Kidney (tissue), 14 donors: Measurements from ENCODE around the gene C5orf15. TPM values are rescaled to one million over a fixed set of nuclear protein-coding genes. Genes with fewer than 3 reads are reported as not detected.
A peak's percentile ranks its signal among the peaks of the same experiment; 100 is the strongest.

ENCODE experiments used
- DNase-seq, 5 donors: peaks; one replicate each; pipeline ENCODE4 v3.0.0-alpha.2; 2013 to 2020
- FAIRE-seq: peaks from 2 replicates; lab custom pipeline; 2012; peaks lifted over from hg19 to GRCh38; lab: Jason Lieb, UNC
- H3K27ac ChIP-seq, 2 donors: one replicate each; pipeline ENCODE4 v1.7.0; 2013; ENCODE audit warnings: low read depth in 2 of 2, low read length in 2 of 2, inconsistent platforms in 1 of 2
- H3K27me3 ChIP-seq: one replicate; pipeline ENCODE4 v1.7.1; 2013; ENCODE audit warnings: low read length, inconsistent platforms; ENCODE audit not compliant: control insufficient read depth, insufficient read depth
- H3K36me3 ChIP-seq, 3 donors: one replicate each; pipeline versions ENCODE4 v1.7.0 to v1.7.1; 2013; ENCODE audit warnings: low read length in 3 of 3, control low read depth in 1 of 3, inconsistent platforms in 1 of 3; ENCODE audit not compliant: insufficient read depth in 3 of 3, control insufficient read depth in 2 of 3
- H3K4me1 ChIP-seq, 3 donors: one replicate each; pipeline versions ENCODE4 v1.7.0 to v1.7.1; 2013; ENCODE audit warnings: low read length in 3 of 3, inconsistent platforms in 1 of 3, low read depth in 1 of 3; ENCODE audit not compliant: control insufficient read depth in 2 of 3, insufficient read depth in 2 of 3
- H3K4me3 ChIP-seq, 3 donors: one replicate each; pipeline versions ENCODE4 v1.7.0 to v1.8.1; 2013; ENCODE audit warnings: low read length in 3 of 3, control low read depth in 1 of 3, inconsistent platforms in 1 of 3
- H3K9ac ChIP-seq, 3 donors: one replicate each; pipeline versions ENCODE4 v1.7.0 to v1.7.1; 2013; ENCODE audit warnings: low read length in 3 of 3, control low read depth in 1 of 3, inconsistent platforms in 1 of 3
- H3K9me3 ChIP-seq, 3 donors: one replicate each; pipeline versions ENCODE4 v1.7.0 to v1.7.1; 2013; ENCODE audit warnings: low read length in 3 of 3, control low read depth in 1 of 3, inconsistent platforms in 1 of 3; ENCODE audit not compliant: control insufficient read depth in 2 of 3, insufficient read depth in 1 of 3
- intact Hi-C: fragments of 100-400 bp; cut with DNase I; formaldehyde crosslinking; loops from one replicate; pipeline ENCODE4 v1.11.1; 2022
- polyA plus RNA-seq: library from polyadenylated mRNA; stranded (reverse); fragments of 350-450 nt; fragmentation: Illumina TruSeq; extraction: RNeasy Lipid Tissue Mini Kit (QIAGEN cat#74804); gene quantifications from one replicate; pipeline ENCODE4 v1.2.3, GENCODE V29; 2014; ENCODE audit warnings: low read depth, low replicate concordance; ENCODE audit not compliant: insufficient read depth
- total RNA-seq: library from RNA; stranded (reverse); fragmentation: NEBNext Ultra II Directional; extraction: Animal tissue kit (Norgen Biotek cat#: 25700); gene quantifications from one replicate; pipeline ENCODE4 v1.2.1, GENCODE V29; 2021
- TF ChIP-seq, protein P1 (sequence below): IDR thresholded peaks from 3 replicates; pipeline ENCODE4 v1.5.1; 2012; ENCODE audit warnings: mild to moderate bottlenecking, moderate library complexity, borderline replicate concordance; ENCODE audit not compliant: insufficient read depth; ENCODE audit errors: extremely low read depth
- donor health status: control.
- donor health status: control.
- donor health status: control.
- donor health status: control.
- donor health status: control.
- donor health status: DM: yes; HTN: yes; CAD: no.
- donor health status: Normal renal cell carcinoma (clear cell type).

The C5orf15 gene
- total and polyA plus RNA-seq, 2 donors from 2014 or later = 43.9 to 54.4 TPM

DNA sequence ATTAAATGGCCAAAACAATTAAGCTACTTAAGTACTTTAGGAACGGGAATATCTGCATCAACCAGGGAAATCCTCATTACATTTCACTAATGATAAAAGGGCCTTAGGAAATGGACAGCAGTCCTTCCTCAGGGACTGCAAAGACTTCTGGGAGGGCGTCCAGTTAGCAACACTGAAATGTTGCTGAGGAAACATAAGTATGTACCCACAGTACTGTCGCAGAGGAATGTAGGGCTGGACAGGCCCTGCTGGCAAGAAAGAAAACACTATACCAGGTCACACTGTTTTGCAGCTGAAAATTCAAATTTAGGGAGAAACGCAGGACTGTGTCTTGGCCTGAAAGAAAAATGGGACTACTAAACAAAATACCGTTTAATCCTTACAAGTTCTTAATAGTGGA, 1.3 kb downstream of the C5orf15 start:
- H3K9me3 ChIP-seq = no peaks in the 10 kb centered on the region
- FAIRE-seq = no peak
- DNase-seq = no peak
- H3K27me3 ChIP-seq = no peaks in the 10 kb centered on the region
- TF ChIP-seq, protein P1, sequence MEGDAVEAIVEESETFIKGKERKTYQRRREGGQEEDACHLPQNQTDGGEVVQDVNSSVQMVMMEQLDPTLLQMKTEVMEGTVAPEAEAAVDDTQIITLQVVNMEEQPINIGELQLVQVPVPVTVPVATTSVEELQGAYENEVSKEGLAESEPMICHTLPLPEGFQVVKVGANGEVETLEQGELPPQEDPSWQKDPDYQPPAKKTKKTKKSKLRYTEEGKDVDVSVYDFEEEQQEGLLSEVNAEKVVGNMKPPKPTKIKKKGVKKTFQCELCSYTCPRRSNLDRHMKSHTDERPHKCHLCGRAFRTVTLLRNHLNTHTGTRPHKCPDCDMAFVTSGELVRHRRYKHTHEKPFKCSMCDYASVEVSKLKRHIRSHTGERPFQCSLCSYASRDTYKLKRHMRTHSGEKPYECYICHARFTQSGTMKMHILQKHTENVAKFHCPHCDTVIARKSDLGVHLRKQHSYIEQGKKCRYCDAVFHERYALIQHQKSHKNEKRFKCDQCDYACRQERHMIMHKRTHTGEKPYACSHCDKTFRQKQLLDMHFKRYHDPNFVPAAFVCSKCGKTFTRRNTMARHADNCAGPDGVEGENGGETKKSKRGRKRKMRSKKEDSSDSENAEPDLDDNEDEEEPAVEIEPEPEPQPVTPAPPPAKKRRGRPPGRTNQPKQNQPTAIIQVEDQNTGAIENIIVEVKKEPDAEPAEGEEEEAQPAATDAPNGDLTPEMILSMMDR = no peak
- H3K9ac ChIP-seq = peak overlapping the region in 1 of 3 donors; percentile 93
- peaks cover 0 to 22% (median 7%) of the 10 kb centered on the region in 3 donors for H3K4me1 ChIP-seq
- H3K4me3 ChIP-seq = peak overlapping the region in 2 of 3 donors; percentile 94 to 98
- peaks cover 0 to 4% (median 0%) of the 10 kb centered on the region in 3 donors for H3K36me3 ChIP-seq
- peak overlapping the region; percentile 87 to 98 for H3K27ac ChIP-seq
- intact Hi-C loops = no loop called here

DNA sequence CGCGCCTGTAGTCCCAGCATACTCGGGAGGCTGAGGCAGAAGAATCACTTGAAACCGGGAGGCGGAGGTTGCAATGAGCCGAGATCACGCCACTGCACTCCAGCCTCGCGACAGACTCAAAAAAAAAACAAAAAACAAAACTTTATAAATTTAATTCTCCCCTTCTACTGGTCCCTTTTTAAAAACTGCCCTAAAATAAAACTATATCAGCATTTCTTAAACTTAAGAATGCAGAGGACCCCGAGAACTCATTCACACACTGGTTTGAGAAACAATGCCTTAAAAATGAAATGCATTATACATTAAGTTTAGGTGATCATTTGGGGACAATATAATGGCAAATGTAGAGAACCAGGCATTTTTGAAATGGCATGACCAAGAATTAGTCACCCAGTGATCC, 2.3 kb downstream of the C5orf15 start:
- Histone ChIP-seq H3K4me1 (peaks cover 0 to 22% (median 7%) of the 10 kb centered on the region in 3 donors), H3K9me3 (no peaks in the 10 kb centered on the region), H3K4me3 (no peak overlapping the region), H3K27me3 (no peaks in the 10 kb centered on the region), H3K27ac (no peak overlapping the region), H3K36me3 (no peaks in the 10 kb centered on the region), H3K9ac (no peak overlapping the region)
- DNase-seq (no peak), FAIRE-seq (no peak)
- TF ChIP-seq, protein P1 = no peak
- intact Hi-C loops = no loop called here

DNA sequence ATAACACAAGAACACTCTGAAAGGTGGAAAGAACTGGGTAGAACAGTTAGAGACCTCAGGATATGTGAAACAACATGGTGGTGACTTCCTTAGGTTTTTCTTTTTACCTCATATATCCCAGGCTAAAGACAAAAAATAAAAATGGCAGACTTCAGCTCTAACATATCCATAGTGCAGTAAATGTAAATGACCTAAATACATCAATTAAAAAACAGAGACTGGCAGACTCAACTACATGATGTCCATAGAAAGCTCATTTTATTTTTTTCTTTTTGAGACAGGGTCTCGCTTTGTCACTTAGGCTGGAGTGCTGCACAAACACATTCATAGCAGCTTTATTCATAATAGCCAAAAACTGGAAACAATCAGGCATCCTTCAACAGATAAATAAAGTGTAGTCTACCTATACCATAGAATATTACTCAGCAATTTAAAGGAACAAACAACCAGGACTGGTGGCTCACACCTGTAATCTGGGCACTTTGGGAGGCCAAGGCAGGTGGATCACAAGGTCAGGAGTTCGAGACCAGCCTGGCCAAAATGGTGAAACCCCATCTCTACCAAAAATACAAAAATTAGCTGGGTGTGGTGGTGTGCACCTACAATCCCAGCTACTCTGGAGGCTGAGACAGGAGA, 4.8 kb downstream of the C5orf15 start:
- H3K36me3 ChIP-seq = no peaks in the 10 kb centered on the region
- no peak overlapping the region for H3K27ac ChIP-seq
- no peaks in the 10 kb centered on the region for H3K9me3 ChIP-seq
- TF ChIP-seq, protein P1 = no peak
- H3K4me1 ChIP-seq = peaks cover 0 to 18% (median 4%) of the 10 kb centered on the region in 3 donors
- no peak overlapping the region for H3K4me3 ChIP-seq
- no peak overlapping the region for H3K9ac ChIP-seq
- FAIRE-seq (no peak), DNase-seq (no peak)
- intact Hi-C loops = no loop called here
- H3K27me3 ChIP-seq = no peaks in the 10 kb centered on the region
